ENCODE measurements around the gene RSPH1. TPM values are rescaled to one million over a fixed set of nuclear protein-coding genes. Genes with fewer than 3 reads are reported as not detected.

The RSPH1 gene
- total and polyA plus RNA-seq, 2 of the 8 experiments (the other 6 are each of a cell fraction or from before 2014, with no cell fraction given) = 0.24 TPM; not detected in 1

GRCh38 chr21:42527489-42528158, 31.6 kb upstream of the RSPH1 start:
- CTCF ChIA-PET (ENCODE audit: partially characterized antibody) = interaction anchor here (1.4 to 3.7 kb wide), 3 partner anchors 9 to 13 kb away, joined by 5 to 13 read pairs (median 6); no protein-coding TSS in a partner anchor
- Histone ChIP-seq H4K5ac (ENCODE audit: insufficient read length, low read depth, low read length) (no peak overlapping the region), H4K91ac (replicated peaks; ENCODE audit: insufficient read length, low read length) (no peak overlapping the region), H2BK20ac (ENCODE audit: low read length) (no peak overlapping the region), H3K4me2 (ENCODE audit: insufficient read depth in 1 of 2, low read depth in 2 of 2, low read length in 2 of 2) (no peak overlapping the region), H3K79me1 (ENCODE audit: low read depth, low read length) (peaks cover 2% of the 10 kb centered on the region; the same call in 1 of the 2 replicates), H3K56ac (replicated peaks; ENCODE audit: insufficient read length, low read depth, low read length) (no peak overlapping the region), H4K20me1 (replicated peaks in 1 of 2; ENCODE audit: control insufficient read depth in 1 of 2, insufficient read depth in 2 of 2, low read length in 2 of 2) (peaks cover 0 to 3% of the 10 kb centered on the region in 2 experiments), H3K4me1 (replicated peaks in 1 of 4; ENCODE audit: control insufficient read depth in 3 of 4, insufficient read depth in 4 of 4, low read length in 3 of 4) (peaks cover 8 to 25% (median 14%) of the 10 kb centered on the region in 4 experiments), H3K36me3 (ENCODE audit: control insufficient read depth in 2 of 4, insufficient read depth in 4 of 4, low read length in 3 of 4) (peaks cover 0 to 14% (median 2%) of the 10 kb centered on the region in 4 experiments; a peak in 3 of 8 replicates), H3K9me3 (ENCODE audit: insufficient read depth in 2 of 2, low read depth in 1 of 2, low read length in 1 of 2) (no peaks in the 10 kb centered on the region), H3K23me2 (ENCODE audit: low read depth, low read length) (no peaks in the 10 kb centered on the region), H4K8ac (ENCODE audit: extremely low read depth, insufficient read depth, low read length) (no peak overlapping the region), H3K14ac (ENCODE audit: insufficient read length) (no peak overlapping the region), H2BK12ac (ENCODE audit: low read depth, low read length) (no peak overlapping the region), H3K27me3 (replicated peaks in 1 of 4; ENCODE audit: control insufficient read depth in 3 of 4, extremely low read depth in 1 of 4, insufficient read depth in 3 of 4, low read length in 3 of 4) (no peaks in the 10 kb centered on the region), H3K23ac (ENCODE audit: insufficient read length) (no peak overlapping the region), H3K9ac (replicated peaks in 1 of 4; ENCODE audit: extremely low read depth in 1 of 4, low read depth in 3 of 4, low read length in 3 of 4) (no peak overlapping the region), H3K27ac (ENCODE audit: low read depth, low read length) (no peak overlapping the region), H2BK5ac (ENCODE audit: low read depth, low read length) (no peak overlapping the region), H3K79me2 (ENCODE audit: control insufficient read depth in 1 of 2, insufficient read depth in 2 of 2, low read length in 2 of 2) (0 out of 4 replicates have a peak, but pooled peaks cover 0 to 8% of the 10 kb centered on the region in 2 experiments), H2BK15ac (ENCODE audit: low read length) (no peak overlapping the region), H3K4ac (replicated peaks; ENCODE audit: insufficient read length, low read depth, low read length) (no peak overlapping the region), H3K18ac (ENCODE audit: extremely low read depth, low read length) (no peak overlapping the region; the same call in 1 of the 2 replicates), H3K4me3 (ENCODE audit: extremely low read depth in 1 of 4, insufficient read depth in 2 of 4, low read depth in 3 of 4, low read length in 4 of 4) (no peak overlapping the region), H2BK120ac (replicated peaks; ENCODE audit: low read depth, low read length) (no peak overlapping the region), H2AK5ac (ENCODE audit: low read depth, low read length) (no peak overlapping the region), H2AFZ (ENCODE audit: low read length) (no peak overlapping the region)
- 87% methylated on average over 13 of the region's 13 CpGs; no CpG with 5 or more reads in 1 of the 2 experiments for WGBS, 2 experiments (ENCODE audit: extremely low coverage in 1 of 2, insufficient coverage in 1 of 2, insufficient read length in 1 of 2, insufficient replicate concordance in 2 of 2, low coverage in 1 of 2, low lambda C conversion rate in 2 of 2, missing lambda C conversion rate in 1 of 2)
- POLR2A ChIA-PET (ENCODE audit: partially characterized antibody) = interaction anchor here (1.8 kb wide), 1 partner anchor 9 kb away, joined by 5 read pairs; no protein-coding TSS in a partner anchor
- no peak for DNase-seq (ENCODE audit: low read depth in 1 of 2, low spot score in 2 of 2)
- FAIRE-seq = no peak
- TF ChIP-seq KDM4A (IDR thresholded peaks at IDR 0.05; ENCODE audit: low read depth, low read length, severe bottlenecking) (no peak), EP300 (IDR thresholded peaks at IDR 0.05; ENCODE audit: borderline replicate concordance in 1 of 2, low read depth in 2 of 2, low read length in 2 of 2) (no peak), PHF8 (conservative IDR thresholded peaks at IDR 0.05; ENCODE audit: low read depth, low read length) (no peak), MAFK (IDR thresholded peaks at IDR 0.05; ENCODE audit: low read depth, low read length) (no peak), CBX5 (IDR thresholded peaks at IDR 0.05; ENCODE audit: low read depth, low read length) (no peak), USF2 (IDR thresholded peaks at IDR 0.05; ENCODE audit: low read length) (no peak), E2F6 (IDR thresholded peaks at IDR 0.05) (no peak), CHD1 (IDR thresholded peaks at IDR 0.05; ENCODE audit: low read depth, low read length) (no peak), RAD21 (IDR thresholded peaks at IDR 0.05 in 1 of 2, conservative IDR thresholded peaks at IDR 0.05 in 1 of 2; ENCODE audit: low read depth in 2 of 2, low read length in 2 of 2) (no peak), TBP (IDR thresholded peaks at IDR 0.05; ENCODE audit: low read depth, low read length) (no peak)

Data from H1 (cell line).